ENCODE measurements around the gene ZNF564. TPM values are rescaled to one million over a fixed set of nuclear protein-coding genes. Genes with fewer than 3 reads are reported as not detected.

The ZNF564 gene
- total RNA-seq, 1 experiment from 2014 or later = 6.1 TPM

GRCh38 chr19:12578641-12579040, 27.4 kb upstream of the ZNF564 start:
- no peaks in the 10 kb centered on the region for H3K9me2 ChIP-seq (ENCODE audit: insufficient read depth)
- DNase-seq (ENCODE audit: low read depth, low spot score) (no peak), ATAC-seq (no peak)
- no peak for TF ChIP-seq RAD21 (IDR thresholded peaks at IDR 0.05; ENCODE audit: low read depth)
- no peak for TF ChIP-seq MAX (IDR thresholded peaks at IDR 0.05)
- TF ChIP-seq TCF7L2 (IDR thresholded peaks at IDR 0.05; ENCODE audit: borderline replicate concordance, extremely low read depth, insufficient read depth, insufficient read length) = no peak
- no peak for TF ChIP-seq POLR2AphosphoS5 (IDR thresholded peaks at IDR 0.05; ENCODE audit: low read depth, low read length)
- TF ChIP-seq SIN3A (IDR thresholded peaks at IDR 0.05; ENCODE audit: low read depth) = no peak
- TF ChIP-seq POLR2A (IDR thresholded peaks at IDR 0.05; ENCODE audit: borderline replicate concordance, extremely low read depth, insufficient read depth, insufficient read length) = no peak
- no peak for TF ChIP-seq CEBPB (IDR thresholded peaks at IDR 0.05; ENCODE audit: low read depth)
- no peak for TF ChIP-seq ZBTB33 (IDR thresholded peaks at IDR 0.05; ENCODE audit: extremely low read depth, insufficient replicate concordance, low read length)
- TF ChIP-seq EZH2 (IDR thresholded peaks at IDR 0.05) = no peak
- no peak for TF ChIP-seq CBX3 (IDR thresholded peaks at IDR 0.05; ENCODE audit: low read depth)
- no peak for TF ChIP-seq JUND (IDR thresholded peaks at IDR 0.05)
- no peak for TF ChIP-seq SP1 (IDR thresholded peaks at IDR 0.05; ENCODE audit: low read depth)
- RAD21 ChIA-PET (ENCODE audit: low non-redundant PET in 1 of 2, low total read pairs in 2 of 2, uncharacterized antibody in 2 of 2, unreplicated experiment in 2 of 2) = no interaction called here
- no peak overlapping the region for H3K9ac ChIP-seq (ENCODE audit: low read length)
- peaks cover 0 to 9% of the 10 kb centered on the region in 2 experiments; a peak in 1 of 4 replicates for H3K4me1 ChIP-seq (ENCODE audit: control insufficient read depth in 1 of 2, insufficient read depth in 2 of 2, low read length in 2 of 2)
- H3K9me3 ChIP-seq (ENCODE audit: control insufficient read depth in 1 of 2, insufficient read depth in 1 of 2, low read depth in 1 of 2, low read length in 2 of 2) = peaks cover 15 to 29% of the 10 kb centered on the region in 2 experiments; a peak in 3 of 4 replicates
- H3K27me3 ChIP-seq (ENCODE audit: insufficient read depth, low read length) = no peaks in the 10 kb centered on the region
- H4K20me1 ChIP-seq (ENCODE audit: insufficient read depth) = no peaks in the 10 kb centered on the region
- BruUV-seq (replicated peaks) = no TSS peak
- POLR2A ChIA-PET = no interaction called here
- CTCF ChIA-PET = no interaction called here
- no peak overlapping the region for H2AFZ ChIP-seq (ENCODE audit: low read depth, low read length, poor library complexity, severe bottlenecking)
- no peak overlapping the region for H3K27ac ChIP-seq (ENCODE audit: low read depth, low read length)
- H3K79me2 ChIP-seq (ENCODE audit: insufficient read depth, low read length) = no peaks in the 10 kb centered on the region
- H3K4me3 ChIP-seq (replicated peaks in 1 of 2; ENCODE audit: low read depth in 1 of 2, low read length in 2 of 2) = no peak overlapping the region
- H3K36me3 ChIP-seq (ENCODE audit: control insufficient read depth in 1 of 2, insufficient read depth in 2 of 2, low read length in 2 of 2) = peaks cover 7 to 13% of the 10 kb centered on the region in 2 experiments; a peak in 3 of 4 replicates
- intact Hi-C loops (cut with micrococcal nuclease) = no loop called here
- no peak overlapping the region for H3K4me2 ChIP-seq (ENCODE audit: low read length)
